Measurements from ENCODE around the gene GALNT2.

GALNT2 gene

DNA sequence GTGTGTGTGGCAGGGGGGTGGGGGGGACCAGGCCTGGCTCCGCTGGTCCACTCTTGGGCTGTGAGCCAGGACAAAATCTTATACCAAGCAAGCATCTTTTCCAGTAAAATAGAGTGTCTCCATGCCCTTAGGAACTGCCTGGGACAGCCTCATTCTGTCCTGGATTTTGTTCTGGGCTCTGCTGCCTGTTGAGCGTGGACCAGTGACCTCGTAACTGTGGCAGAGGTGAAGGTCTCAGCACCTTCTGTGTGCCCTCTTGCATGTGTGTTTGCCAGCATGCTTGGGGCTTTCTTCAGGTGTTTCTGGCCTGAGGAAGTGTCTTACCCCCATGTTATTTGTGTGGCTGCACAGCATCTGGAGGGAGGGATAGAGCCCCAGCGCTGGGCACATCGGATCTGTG, 45.7 kb downstream of the GALNT2 start:
- no peak for DNase-seq (ENCODE audit: low spot score)

DNA sequence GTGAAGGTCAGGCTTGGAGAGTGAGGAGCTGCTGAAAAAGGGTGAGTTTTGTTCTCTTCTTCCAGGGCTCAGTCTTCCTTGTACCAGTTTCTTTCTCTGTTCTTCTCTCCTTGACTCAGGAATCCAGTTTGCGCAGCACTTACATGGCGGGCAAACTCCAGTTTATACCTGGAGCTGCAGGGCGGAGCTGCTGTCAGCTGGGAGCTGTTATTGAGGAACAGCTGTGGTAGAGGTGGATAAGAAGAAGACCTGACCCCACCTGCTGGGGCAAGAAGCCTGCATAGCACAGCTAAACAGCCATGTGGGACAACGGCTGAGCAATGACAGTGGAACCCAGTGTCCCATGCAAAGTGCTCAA, 46.2 kb downstream of the GALNT2 start:
- DNase-seq (ENCODE audit: low spot score) = no peak

DNA sequence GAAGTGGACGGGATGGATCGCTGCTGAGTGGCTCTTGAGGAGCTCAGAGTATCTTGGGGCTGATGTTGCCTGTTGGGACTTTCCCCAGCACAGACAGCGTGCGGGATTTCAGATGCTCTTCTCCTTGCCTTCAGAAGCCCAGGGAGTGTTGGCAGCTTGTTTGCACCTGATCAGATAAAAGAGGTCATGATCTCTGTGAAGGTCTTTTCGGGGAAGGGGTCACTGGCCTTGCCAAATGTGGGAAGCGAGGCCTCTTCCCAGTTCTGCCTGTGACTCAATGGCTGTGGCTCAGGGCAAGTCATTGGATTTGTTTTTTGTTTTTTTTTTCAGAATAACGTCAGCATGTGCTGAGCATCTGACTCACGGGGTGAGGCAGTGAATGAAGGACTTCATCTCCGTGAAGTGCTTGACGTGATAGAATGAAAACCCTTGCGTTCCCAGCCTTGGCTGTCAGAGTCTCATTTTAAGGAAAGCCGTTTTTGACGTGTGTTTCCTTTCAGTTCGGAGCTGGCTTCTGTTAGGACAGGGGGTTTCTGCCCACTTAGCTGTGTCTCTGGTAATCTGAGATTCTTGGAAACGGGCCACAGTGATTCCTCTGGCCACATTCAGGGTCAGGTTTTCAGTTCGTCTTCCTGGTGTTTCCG, 46.7 kb downstream of the GALNT2 start:
- DNase-seq (ENCODE audit: low spot score) = peak; percentile 92

DNA sequence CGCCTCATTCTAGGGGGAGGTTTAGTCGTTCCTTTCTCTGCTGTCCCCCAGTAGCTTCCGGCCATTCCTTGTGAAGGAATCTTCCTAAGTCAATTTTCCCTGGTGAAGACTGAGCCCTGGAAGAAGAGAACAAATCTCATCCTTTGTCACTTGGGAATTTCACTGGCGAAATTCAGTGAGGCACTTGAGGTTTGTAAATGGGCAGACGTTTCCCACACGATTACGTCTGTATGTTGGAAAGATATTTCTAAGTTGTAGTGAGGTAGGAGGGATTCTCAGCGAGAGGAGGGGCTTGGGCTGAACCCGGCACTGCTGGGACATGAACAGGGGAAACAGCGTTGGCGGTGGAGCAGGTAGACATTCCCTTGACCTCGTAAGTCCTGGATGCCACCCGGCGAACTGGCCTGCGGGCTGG, 47.2 kb downstream of the GALNT2 start:
- no peak for DNase-seq (ENCODE audit: low spot score)

DNA sequence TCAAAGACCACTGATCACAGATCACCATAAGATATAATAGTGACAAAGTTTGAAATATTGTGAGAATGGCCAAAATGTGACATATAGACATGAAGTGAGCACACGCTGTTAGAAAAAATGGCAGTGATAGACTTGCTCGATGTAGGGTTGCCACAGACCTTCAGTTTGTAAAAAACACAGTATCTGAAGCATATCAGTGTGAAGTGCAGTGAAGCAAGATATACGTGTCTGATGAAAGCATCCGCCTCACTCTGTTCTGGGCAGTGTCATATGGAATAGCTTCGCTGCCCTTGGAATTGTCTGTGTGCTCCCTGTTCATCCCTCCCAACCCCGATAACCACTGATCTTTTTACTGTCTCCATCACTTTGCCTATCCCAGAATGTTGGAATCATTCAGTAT, 50.7 kb downstream of the GALNT2 start:
- no peak for DNase-seq (ENCODE audit: low spot score)

DNA sequence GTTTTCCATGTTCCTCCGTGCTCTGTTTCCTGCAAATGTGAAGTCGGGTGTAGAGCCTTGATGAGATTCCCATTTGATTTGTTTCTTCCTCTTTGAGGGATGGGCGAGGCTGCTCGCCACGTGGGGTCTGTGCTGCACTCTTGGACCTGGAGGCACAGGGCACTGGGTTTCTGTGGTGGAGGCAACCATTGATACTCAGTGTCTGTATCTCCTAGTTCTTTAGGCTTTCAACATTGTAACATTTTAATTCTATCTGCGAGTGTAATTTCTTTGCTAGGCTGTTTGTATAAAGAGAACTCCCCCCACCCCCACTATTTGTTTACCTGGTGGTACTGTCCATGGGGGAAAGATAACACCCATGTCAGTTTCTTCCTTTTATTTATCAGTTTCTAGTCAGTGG, 52.3 kb downstream of the GALNT2 start:
- no peak for DNase-seq (ENCODE audit: low spot score)

DNA sequence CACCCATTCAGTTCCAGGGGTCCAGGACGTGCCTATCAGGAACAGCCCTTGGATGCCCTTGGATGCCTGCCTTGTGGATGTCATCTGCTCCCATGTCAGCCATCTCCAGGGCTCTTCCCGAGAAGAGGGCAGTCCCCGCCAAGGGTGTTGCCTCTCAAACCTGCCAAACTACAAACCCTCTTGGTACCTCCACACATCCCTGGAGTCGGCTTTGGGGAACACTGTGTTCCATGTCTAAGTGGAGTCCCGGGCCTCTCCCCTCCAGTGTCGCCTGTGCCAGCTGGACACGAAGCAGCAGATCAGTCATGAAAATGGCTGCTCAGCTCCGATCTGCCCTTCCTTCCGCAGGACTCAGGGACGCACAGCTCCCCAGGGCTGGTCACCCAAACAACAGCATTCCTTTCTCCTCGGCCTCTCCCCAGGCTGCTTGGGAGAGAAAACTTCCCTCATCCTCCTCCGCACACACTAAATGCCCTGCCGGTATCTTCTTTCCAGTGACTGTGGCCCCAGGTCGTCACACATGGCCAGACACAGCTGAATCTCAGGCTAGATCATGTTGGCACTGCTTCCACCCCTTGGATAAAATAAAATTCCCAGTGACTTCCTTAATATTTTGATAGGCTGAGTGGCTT, 53.4 kb downstream of the GALNT2 start:
- DNase-seq (ENCODE audit: low spot score) = no peak

DNA sequence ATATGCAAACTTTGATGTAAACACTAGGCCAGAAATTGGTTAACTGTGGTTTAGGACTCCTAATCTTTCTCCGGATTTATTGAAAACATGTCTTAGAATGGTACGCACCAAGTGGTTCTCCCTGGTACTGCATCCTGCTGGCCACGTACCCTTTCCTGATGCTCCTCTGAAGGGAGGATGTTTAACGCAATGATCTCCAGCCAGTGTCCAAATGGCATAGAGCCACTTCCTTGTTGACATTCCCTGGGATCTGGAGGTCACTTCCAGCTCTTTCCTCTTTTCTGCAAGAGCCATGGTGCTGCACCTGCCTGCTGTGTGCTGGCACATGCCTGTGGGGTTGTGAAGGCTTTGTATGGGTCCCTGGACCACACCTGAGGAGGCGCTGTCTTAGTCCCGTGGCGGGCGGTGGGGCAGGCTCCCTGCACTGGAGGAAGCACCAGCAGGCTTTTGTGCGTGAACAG, 53.9 kb downstream of the GALNT2 start:
- DNase-seq (ENCODE audit: low spot score) = peak; percentile 27

DNA sequence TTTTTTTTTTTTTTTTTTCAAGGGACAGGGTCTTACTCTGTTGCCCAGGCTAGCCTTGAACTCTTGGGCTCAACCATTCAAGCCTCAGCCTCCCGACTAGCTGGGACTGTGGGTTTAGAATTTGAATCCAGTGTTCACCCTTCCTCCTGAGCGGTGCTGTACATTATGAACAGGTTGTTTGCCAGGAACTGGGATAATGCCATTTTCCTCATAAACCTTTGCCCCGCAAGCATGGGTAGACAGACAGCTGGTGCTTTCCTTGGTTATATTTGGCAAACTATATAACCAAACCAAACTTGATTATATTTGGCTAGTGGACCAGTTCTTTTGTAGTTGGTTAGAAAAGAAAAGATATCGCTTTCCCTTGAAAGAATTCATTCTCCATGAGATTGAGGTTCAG, 54.9 kb downstream of the GALNT2 start:
- DNase-seq (ENCODE audit: low spot score) = no peak

DNA sequence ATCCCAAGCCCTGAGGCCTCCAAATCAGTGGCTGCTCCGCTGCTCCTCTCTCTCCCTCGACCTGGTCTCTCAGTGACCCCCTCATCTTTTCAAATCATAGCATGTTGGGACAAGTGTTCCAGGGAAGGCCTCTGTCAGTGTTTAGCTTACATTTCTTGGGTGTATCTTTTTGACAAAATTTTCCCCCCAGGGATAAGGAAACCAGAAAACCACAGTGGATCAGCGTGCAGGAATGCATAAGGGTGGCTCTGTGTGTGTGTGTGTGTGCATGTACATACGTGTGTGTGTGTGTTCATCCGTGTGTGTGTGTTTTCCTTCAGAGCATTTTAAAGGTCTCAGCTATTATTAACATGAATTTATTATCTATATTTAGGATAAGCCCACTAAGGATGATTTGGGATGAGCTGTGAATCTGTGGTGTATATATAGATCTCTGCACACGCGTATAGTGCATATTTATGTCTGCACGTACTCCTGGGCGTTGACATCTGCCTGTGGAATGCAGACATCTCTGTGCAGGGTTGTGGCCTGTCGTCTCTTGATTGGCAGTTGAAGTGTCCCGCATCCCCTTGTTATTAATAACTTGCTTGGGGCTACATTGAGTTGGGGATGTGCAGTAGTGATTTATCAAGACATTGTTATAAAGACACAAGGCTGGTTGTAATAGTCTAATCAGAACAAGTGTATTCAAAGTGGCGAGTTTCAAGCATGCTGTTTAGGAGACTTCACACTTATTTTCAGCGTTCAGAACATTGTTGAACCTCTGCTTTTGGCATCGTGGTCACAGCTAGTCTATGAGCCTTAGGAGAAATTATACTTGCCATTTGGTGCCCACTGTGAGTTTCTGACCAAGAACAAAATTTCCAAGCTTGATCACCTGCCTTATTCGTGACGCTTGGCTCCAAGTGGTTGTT, 55.6 kb downstream of the GALNT2 start:
- no peak for DNase-seq (ENCODE audit: low spot score)

DNA sequence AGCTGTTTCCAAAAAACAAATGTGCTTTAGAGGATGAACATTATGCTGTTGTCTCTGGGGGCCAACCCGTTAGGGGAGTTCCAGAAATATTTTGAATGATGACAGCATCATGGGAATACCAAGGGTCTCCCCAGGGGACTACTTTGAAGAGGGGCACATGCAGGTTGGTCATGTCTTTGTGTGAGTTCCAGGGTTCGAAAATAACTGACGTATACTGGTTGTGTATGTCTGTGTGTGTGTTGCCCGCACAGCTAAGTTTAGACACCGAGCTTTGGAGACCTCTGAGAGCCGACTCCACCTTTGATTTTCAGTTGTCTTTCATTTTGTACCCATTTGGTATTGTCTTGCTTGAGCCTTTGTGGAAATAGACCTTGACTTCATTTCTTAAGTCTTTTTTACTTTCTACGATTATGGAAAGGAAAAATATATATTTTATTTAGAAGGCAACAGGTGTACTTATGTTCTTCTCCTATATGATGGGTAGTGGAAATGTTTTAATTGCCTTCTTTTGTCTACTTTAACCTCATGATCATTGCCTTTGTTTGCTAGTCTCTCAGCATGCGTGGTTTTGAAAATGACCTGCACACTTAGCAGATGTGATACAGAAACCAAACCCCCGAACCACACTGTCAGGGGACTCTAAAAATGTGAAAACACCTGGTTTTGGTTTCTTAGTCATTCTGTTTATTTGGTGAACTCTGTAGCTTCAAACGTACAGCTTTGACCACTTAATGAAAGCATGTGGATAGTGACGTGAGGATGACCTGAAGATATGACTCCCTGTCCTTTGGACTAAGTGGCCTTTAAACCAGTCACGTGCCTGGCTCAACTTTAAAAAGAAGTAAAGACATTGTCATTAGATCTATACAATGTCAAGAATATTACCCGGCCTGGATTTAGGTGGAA, 56.5 kb downstream of the GALNT2 start:
- DNase-seq (ENCODE audit: low spot score) = no peak

DNA sequence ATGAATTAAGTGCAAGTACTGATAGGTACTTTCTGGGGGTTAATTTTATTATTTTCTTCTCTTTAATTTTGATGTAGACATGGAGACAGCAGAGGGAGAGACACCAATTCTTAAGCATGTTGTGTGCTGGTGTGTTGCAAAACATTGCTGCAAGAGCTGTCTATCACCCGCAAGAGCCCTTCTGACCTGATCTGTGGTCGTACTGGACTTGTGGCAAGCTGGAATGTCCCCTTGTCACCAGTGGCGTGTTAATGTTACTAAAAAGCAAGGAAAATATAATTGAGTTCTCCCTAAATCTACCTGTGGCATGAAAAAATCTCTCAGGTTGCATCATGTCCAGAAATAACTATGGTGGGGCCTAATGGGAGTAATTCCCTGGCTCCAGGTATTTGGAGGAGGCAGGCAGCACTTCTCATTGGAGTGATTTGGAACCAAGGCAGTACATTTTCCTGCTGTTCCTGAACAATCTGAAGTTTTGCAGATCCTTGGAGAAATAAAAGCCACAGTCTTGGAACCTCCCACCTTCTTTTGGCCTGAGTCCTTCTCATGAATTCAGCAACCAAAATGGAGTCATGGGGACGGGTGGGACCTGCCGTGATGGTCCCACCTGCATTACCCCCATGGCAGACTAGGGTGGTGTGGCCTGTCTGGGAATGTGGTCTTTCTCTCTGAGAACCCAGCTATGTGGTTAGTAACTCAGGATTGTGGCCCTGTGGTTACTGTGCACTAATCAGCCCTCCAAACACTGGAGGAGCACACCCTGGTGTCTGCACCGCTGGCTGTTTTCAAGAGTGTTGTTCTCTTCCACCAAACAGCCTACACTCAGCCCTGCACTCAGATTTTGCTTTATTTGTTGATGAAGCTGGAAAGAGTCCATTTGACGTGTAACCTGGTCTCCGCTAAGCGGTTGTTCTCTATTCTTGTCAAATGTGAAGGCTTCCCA, 57.4 kb downstream of the GALNT2 start:
- no peak for DNase-seq (ENCODE audit: low spot score)

DNA sequence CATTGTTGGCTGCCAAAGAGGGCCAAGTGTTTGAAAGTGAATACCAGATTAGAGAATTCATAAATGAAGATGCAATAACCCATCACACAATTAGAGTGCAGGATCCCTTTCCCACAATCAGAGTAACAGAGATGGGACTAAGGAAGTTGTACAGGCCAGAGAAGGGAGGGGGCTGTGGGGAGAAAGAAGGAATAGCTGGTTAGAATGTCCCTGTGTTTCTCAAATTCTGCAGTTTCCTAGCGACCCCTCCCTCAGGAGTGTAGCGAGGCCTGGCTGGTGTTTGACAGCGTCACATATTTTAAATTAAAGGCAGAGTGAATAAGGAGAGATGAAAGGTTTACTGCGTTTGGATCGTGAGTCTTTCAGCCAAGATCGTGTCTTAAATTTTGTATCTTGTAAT, 58.1 kb downstream of the GALNT2 start:
- DNase-seq (ENCODE audit: low spot score) = no peak

DNA sequence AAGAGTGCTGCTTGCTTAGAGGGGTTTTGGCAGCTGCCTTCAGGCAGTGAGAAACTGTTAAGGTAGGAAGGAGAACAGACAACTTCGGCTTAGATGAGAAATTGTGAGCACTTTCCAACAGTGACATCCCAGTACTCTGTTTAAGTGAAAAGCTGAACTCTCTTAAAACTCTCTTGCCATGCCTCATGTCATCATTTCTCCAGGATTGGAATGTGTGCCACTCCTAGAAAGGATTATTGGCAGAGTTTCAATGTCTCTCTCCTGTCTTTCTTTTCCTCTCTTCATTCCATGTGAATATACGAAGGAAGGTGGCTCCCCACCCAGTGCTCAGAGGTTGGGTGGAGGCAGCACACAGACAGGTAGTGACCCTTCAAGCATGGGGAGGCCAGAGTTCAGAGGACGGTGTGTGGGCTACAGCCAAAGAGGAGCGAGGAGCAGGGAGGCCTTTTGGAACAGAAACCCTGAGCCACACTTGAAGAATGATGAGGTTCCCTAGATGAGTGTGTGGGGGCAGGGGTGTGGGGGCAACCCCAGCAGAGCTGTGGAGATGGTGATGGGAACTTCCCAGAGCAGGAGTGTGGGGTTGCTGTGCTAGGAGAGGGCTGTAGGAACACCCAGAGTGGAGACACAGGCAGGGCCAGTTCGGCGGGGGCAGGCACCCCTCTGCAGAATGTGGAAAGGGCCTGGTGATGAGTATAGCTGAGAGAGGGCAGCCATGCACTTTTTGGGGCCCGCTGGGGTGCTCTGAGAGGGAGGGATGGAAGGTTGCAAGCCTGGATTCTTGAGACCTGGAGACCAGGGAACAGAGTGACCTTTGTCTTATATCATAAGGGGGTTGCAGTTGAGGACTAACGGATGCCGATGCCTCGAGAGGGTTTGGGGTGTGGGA, 58.8 kb downstream of the GALNT2 start:
- no peak for DNase-seq (ENCODE audit: low spot score)

DNA sequence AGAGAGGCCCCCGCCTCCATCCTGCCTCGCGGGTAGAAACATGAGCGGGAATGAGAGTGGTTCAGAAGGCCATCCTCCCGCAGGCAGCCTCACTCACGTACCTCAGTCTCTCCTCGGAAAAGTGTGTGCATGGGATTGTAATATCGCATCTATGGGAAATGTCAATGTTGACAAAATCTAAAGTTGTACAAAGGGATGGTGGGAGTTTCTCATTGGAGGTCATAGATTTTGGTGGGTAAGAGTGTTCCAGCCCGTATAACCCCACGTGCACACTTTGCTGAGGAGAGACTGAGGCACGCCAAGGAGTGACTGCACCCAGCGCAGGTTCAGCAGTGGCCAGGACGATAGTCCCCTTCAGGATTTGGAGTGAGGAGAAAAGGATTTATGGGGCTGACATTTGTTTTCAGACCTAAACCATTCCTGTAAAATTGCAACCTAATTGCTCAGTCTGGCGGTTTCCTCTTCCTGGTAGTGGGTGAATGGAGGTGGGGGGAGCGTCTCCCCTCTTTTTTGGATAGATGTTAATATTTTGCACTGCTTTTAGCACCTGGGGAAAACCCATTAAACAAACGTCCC, 59.6 kb downstream of the GALNT2 start:
- DNase-seq (ENCODE audit: low spot score) = no peak

DNA sequence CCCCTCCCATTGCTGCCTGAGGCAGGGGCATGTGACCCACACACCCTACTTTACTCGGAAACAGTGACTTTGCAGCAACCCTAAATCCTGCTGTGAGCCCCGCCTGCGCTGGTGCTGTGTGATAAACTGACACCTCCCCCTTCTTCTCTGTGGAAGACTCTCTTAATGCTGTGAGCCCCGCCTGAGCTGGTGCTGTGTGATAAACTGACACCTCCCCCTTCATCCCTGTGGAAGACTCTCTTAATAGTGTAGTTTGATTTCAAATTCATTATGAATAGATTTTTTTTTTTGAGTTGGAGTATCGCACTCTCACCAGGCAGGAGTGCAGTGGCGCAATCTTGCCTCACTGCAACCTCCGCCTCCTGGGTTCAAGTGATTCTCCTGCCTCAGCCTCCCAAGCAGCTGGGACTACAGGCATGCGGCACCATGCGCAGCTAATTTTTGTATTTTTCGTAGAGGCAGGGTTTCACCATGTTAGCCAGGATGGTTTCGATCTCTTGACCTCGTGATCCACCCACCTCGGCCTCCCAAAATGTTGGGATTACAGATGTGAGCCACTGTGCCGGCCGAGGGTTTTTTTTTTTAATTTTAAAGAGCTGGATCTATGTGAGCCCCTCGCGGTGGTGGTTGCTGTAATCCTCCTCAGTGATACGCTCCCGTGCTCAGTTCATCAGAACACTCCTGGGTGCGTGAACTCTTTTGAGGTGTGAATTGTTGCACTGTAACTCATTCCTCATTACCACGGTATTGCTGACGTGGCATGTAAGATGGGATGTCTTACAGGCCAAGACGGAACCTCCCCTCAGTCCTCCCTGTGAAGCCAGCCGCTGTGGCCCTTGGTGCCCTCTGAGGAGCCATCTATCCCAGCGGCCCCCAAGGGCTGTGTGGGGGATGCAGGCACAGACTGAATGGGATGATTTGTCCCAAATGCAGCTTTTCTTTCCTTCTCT, 60.3 kb downstream of the GALNT2 start:
- DNase-seq (ENCODE audit: low spot score) = no peak

DNA sequence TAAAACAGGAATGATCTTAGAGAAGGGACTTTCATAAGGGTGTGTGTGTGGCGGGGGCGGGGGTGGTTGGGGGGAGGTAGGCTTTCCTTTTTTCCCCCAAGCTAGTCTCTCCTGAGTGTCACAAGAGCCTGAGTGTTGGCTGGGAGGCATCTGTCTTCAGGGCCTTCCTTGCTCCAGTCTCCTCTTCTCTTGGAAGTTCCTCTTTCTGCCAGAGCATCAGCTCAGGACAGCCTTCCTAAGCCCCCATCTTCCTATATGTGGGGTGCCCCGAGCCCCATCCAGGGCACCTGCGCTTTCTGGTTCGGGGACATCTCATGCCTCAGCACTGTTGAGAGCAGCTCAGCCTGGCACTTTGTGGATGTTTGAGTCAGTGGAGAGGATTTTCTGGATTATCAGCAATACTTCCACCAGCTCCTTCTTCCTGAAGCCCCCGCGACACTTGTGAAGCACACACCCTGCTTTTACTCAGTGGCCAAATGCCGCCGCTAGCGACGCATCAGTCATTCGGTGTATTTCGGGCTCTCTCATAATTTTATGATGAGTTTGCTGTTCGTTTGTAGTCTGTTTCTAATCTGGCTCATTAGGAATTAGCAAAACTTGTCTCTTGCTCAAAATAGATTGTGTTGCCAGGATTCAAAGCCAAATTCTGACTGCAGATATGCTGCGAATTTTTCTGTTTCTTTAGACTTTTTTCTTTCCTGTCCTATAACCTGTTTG, 61.7 kb downstream of the GALNT2 start:
- DNase-seq (ENCODE audit: low spot score) = no peak

DNA sequence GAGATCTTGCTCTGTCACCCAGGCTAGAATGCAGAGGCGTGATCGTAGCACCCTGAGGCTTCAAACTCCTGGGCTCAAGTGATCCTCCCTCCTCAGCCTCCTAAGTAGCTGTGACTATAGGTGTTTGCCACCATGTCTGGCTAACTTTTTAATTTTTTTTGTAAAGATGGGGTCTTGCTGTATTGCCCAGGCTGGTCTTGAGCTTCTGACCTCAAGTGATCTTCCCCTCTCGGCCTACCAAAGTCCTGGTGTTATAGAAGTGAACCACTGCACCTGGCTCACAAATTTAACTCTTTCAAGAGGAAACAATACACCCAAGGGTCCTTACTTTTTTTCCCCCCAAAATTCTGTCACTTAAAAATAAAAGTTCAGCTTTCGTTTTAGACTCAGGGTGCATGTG, 62.3 kb downstream of the GALNT2 start:
- no peak for DNase-seq (ENCODE audit: low spot score)

All from RKO (cell line).